Progenitor cell of endocrine pancreas (in vitro differentiated cells): ENCODE results near the gene RPL38. TPM values are rescaled to one million over a fixed set of nuclear protein-coding genes. Genes with fewer than 3 reads are reported as not detected.

ENCODE experiments used
- DNase-seq: peaks from one replicate; pipeline ENCODE4 v3.0.0; 2021; ENCODE audit warnings: low spot score; ENCODE audit not compliant: unreplicated experiment
- H3K27ac Mint-ChIP-seq: 2 replicates; pipeline ENCODE4 v1.8.0; 2021; ENCODE audit warnings: mild to moderate bottlenecking, moderate library complexity, mixed read lengths
- H3K27me3 Mint-ChIP-seq: 2 replicates; pipeline ENCODE4 v1.8.0; 2021; ENCODE audit warnings: mixed read lengths
- H3K36me3 Mint-ChIP-seq: 2 replicates; pipeline ENCODE4 v1.8.0; 2022; ENCODE audit warnings: mixed read lengths; ENCODE audit not compliant: insufficient read depth
- H3K4me1 Mint-ChIP-seq: 2 replicates; pipeline ENCODE4 v1.8.0; 2021; ENCODE audit warnings: low read depth, mixed read lengths
- H3K4me3 Mint-ChIP-seq: 2 replicates; pipeline ENCODE4 v1.8.0; 2021; ENCODE audit warnings: low read depth, mild to moderate bottlenecking, moderate library complexity, mixed read lengths
- H3K9me3 Mint-ChIP-seq: 2 replicates; pipeline ENCODE4 v1.8.0; 2021; ENCODE audit warnings: low read depth, mixed read lengths
- total RNA-seq: library from RNA; stranded (reverse); gene quantifications from 2 replicates; pipeline ENCODE4 v1.2.1, GENCODE V29; 2021
- TF ChIP-seq, protein P1 (sequence below): fragments of 200-600 bp; sonication (generic); IDR thresholded peaks from one replicate; pipeline ENCODE4 v1.5.0; 2021; ENCODE audit warnings: antibody characterized with exemption, mild to moderate bottlenecking; ENCODE audit not compliant: unreplicated experiment

RPL38 gene
- total RNA-seq, 1 donor from 2014 or later, result 798 TPM

DNA sequence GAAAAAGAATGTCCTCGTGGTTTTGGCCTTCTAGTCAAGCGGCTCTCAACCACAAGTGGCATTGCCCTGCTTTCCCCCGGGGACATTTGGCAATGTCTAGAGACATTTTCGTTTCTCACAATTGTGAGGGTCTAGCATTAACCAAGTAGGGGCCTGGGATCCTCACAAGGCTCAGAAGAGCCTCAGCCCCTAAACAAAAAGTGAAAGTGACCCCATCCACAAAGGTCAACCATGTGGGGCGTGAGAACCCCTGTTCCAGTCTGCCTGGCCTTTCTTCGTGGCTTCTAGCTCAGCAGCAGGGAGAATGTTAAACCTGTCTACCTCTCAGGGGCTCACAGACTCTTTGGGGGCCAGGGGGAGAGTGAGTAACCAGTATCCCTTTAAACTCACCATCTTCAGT is 4.8 kb upstream of the RPL38 start:
- peaks cover 62% of the 10 kb centered on the region for H3K27me3 Mint-ChIP-seq

DNA sequence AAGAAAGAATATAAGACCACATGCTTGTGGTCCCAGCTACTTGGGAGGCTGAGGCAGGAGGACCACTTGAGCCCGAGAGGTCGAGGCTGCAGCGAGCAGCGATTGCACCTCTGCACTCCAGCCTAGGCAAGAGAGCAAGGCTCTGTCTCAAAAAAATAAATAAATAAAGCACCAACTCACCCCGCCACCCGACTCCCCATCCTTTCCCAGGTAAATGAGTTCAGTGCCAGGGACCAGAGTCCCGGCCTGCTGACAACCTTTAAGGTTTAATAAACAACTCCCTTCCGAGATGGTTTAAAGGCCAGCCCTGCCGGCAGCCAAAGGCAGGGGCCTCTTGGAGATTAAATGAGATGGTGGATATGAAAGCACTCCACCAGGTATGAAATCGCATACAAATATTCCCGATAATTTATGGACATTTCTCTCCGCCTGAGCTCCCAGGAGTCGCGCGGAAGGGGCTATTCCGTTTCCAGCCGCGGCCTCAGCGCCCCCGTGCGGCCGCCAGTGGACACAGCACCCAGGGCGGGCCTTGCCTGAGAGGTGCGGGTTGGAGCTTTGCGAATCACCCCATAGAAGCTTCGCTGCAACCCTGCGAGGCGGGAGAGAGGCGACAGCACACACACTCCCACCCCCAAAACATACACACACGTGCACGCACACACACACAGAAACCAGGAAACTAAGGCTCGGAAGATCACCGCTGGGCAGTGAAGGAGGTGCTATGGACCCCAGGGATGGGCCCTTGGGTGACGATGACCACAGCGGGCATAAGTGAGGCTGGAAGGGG is 4.0 kb upstream of the RPL38 start:
- no peaks in the 10 kb centered on the region for H3K9me3 Mint-ChIP-seq
- H3K4me1 Mint-ChIP-seq, result peaks cover 4% of the 10 kb centered on the region
- H3K4me3 Mint-ChIP-seq, result no peak overlapping the region
- peaks cover 3% of the 10 kb centered on the region for H3K36me3 Mint-ChIP-seq
- peaks cover 59% of the 10 kb centered on the region for H3K27me3 Mint-ChIP-seq
- DNase-seq, result peak; percentile 74
- peak overlapping the region; percentile 79 for H3K27ac Mint-ChIP-seq
- TF ChIP-seq, protein P1, sequence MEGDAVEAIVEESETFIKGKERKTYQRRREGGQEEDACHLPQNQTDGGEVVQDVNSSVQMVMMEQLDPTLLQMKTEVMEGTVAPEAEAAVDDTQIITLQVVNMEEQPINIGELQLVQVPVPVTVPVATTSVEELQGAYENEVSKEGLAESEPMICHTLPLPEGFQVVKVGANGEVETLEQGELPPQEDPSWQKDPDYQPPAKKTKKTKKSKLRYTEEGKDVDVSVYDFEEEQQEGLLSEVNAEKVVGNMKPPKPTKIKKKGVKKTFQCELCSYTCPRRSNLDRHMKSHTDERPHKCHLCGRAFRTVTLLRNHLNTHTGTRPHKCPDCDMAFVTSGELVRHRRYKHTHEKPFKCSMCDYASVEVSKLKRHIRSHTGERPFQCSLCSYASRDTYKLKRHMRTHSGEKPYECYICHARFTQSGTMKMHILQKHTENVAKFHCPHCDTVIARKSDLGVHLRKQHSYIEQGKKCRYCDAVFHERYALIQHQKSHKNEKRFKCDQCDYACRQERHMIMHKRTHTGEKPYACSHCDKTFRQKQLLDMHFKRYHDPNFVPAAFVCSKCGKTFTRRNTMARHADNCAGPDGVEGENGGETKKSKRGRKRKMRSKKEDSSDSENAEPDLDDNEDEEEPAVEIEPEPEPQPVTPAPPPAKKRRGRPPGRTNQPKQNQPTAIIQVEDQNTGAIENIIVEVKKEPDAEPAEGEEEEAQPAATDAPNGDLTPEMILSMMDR, result peak; percentile 98

More for the DNA sequence above, 4.8 kb upstream of the RPL38 start:
- TF ChIP-seq, protein P1, result no peak
- H3K4me1 Mint-ChIP-seq, result peaks cover 4% of the 10 kb centered on the region
- H3K4me3 Mint-ChIP-seq, result no peak overlapping the region
- DNase-seq, result no peak
- peaks cover 3% of the 10 kb centered on the region for H3K36me3 Mint-ChIP-seq
- H3K27ac Mint-ChIP-seq, result no peak overlapping the region
- H3K9me3 Mint-ChIP-seq, result no peaks in the 10 kb centered on the region

DNA sequence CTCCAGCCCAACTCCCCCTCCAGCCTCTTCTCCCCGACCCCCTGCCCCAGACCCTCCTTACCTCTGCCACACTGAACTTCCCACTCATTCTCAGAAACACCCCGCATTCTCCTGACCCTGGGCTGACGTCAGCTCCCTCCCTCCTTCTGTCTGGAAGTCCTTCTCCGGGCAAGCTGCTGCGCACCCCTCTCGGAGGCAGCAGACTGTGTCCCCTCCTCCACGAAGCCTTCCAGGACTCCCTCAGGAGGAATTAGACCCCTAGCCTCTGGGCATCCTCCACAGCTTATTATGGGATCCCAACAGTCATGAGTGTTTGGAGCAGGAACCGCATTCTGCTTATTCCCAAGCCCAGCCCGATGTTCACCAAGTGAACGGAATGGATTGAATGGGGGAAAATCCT is 3.4 kb upstream of the RPL38 start:
- H3K27me3 Mint-ChIP-seq, result peaks cover 53% of the 10 kb centered on the region

DNA sequence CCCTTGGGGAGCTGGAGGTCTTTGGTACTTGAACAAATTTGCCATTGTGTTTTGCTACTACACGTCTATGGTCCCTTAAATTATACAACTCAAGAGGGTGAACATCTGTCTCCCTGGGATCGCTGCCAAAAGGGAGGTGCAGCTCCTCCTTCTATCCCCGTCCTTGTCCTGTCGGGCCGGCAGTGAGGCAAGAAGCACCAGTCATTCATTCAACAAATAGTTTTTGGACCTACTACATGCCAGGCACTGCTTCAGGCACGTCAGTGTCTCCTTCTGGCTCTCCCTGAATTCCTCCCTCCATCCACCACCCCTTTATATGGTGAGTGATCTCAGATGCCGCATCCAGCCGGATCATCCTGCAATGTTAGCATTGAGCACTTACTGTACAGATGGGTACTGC is 2.2 kb upstream of the RPL38 start:
- peaks cover 10% of the 10 kb centered on the region for H3K36me3 Mint-ChIP-seq
- TF ChIP-seq, protein P1, result no peak
- H3K9me3 Mint-ChIP-seq, result no peaks in the 10 kb centered on the region
- no peak overlapping the region for H3K4me3 Mint-ChIP-seq
- no peak overlapping the region for H3K27ac Mint-ChIP-seq
- H3K27me3 Mint-ChIP-seq, result peaks cover 44% of the 10 kb centered on the region
- H3K4me1 Mint-ChIP-seq, result peaks cover 14% of the 10 kb centered on the region
- no peak for DNase-seq

More for the DNA sequence above, 3.4 kb upstream of the RPL38 start:
- no peak overlapping the region for H3K4me3 Mint-ChIP-seq
- H3K36me3 Mint-ChIP-seq, result peaks cover 5% of the 10 kb centered on the region
- H3K9me3 Mint-ChIP-seq, result no peaks in the 10 kb centered on the region
- no peak for DNase-seq
- peaks cover 9% of the 10 kb centered on the region for H3K4me1 Mint-ChIP-seq
- no peak overlapping the region for H3K27ac Mint-ChIP-seq
- TF ChIP-seq, protein P1, result no peak

DNA sequence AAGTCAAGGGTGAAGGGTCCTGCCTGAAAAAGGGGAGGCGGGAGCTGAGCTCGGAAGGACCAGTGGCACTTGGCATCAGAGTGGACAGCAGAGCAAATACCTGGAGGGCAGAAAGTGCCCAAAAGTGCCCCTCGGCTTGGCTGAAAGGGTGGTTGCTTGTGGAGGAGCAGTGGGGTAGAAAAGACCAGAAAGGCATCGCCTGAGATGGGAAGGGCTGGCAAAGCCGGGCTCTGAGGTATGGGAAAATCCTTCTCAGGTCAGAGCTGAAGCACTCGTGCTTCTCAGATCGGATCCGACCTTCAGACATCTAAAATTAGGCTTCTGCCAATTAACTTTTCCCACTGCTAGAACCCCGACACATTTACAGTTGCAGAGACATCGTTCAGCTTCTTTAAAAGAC is 1.5 kb upstream of the RPL38 start:
- Mint-ChIP-seq H3K27me3 (peaks cover 42% of the 10 kb centered on the region), H3K9me3 (no peaks in the 10 kb centered on the region), H3K4me3 (no peak overlapping the region), H3K36me3 (peaks cover 13% of the 10 kb centered on the region), H3K4me1 (peaks cover 15% of the 10 kb centered on the region), H3K27ac (no peak overlapping the region)
- no peak for DNase-seq
- TF ChIP-seq, protein P1, result no peak
